NOMO-1 treated with DMSO at 0.1 percent for 48 hours (cell line): Measurements from ENCODE around the gene FCGBP.

Source experiments
- DNase-seq: peaks from one replicate; lab custom pipeline; 2025; ENCODE audit not compliant: unreplicated experiment; lab: John Stamatoyannopoulos, UW

Gene FCGBP

GRCh38 chr19:39949026-39949747, 14.8 kb upstream of the FCGBP start:
- DNase-seq: no peak

GRCh38 chr19:39946532-39946931, 12.1 kb upstream of the FCGBP start:
- peak; percentile 7 for DNase-seq

- DNase-seq: no peak
Observed at GRCh38 chr19:39943586-39943985, 9.2 kb upstream of the FCGBP start.

GRCh38 chr19:39942366-39942730, 7.9 kb upstream of the FCGBP start:
- no peak for DNase-seq

- DNase-seq: peak; percentile 98
Observed at GRCh38 chr19:39941615-39942365, 7.4 kb upstream of the FCGBP start.

- no peak for DNase-seq
Observed at GRCh38 chr19:39941151-39941550, 6.7 kb upstream of the FCGBP start.

GRCh38 chr19:39940221-39940833, 5.9 kb upstream of the FCGBP start:
- DNase-seq: no peak

- DNase-seq: no peak
Observed at GRCh38 chr19:39939556-39939955, 5.1 kb upstream of the FCGBP start.

GRCh38 chr19:39937787-39938186, 3.4 kb upstream of the FCGBP start:
- peak; percentile 23 for DNase-seq

- DNase-seq: no peak
Observed at GRCh38 chr19:39937094-39937720, 2.8 kb upstream of the FCGBP start.

GRCh38 chr19:39936622-39937021, 2.2 kb upstream of the FCGBP start:
- DNase-seq: no peak

- no peak for DNase-seq
Observed at GRCh38 chr19:39936020-39936419, 1.6 kb upstream of the FCGBP start.

GRCh38 chr19:39935364-39935661, 879 bp upstream of the FCGBP start:
- no peak for DNase-seq

- DNase-seq: no peak
Observed at GRCh38 chr19:39929750-39930149, 4.7 kb downstream of the FCGBP start.

- DNase-seq: no peak
Observed at GRCh38 chr19:39928357-39928725, 6.1 kb downstream of the FCGBP start.

- DNase-seq: no peak
Observed at GRCh38 chr19:39927524-39928356, 6.7 kb downstream of the FCGBP start.

- DNase-seq: no peak
Observed at GRCh38 chr19:39927076-39927475, 7.4 kb downstream of the FCGBP start.

- no peak for DNase-seq
Observed at GRCh38 chr19:39926170-39926760, 8.2 kb downstream of the FCGBP start.

- DNase-seq: no peak
Observed at GRCh38 chr19:39924952-39925351, 9.5 kb downstream of the FCGBP start.

- no peak for DNase-seq
Observed at GRCh38 chr19:39924389-39924788, 10.0 kb downstream of the FCGBP start.

GRCh38 chr19:39923862-39924261, 10.6 kb downstream of the FCGBP start:
- no peak for DNase-seq
